PC-3 (cell line): ENCODE measurements around the gene SLC6A18. TPM values are rescaled to one million over a fixed set of nuclear protein-coding genes. Genes with fewer than 3 reads are reported as not detected.

ENCODE experiments used
- ATAC-seq: fragments of 200-7000 bp; cut with Tn5 transposase; 2 replicates; pipeline ENCODE4 v1.9.1; 2020; ENCODE audit warnings: mild to moderate bottlenecking, moderate library complexity
- BruUV-seq: library from RNA; stranded (reverse); fragments of 400-500 nt; replicated peaks from 2 replicates; lab custom pipeline; 2021; lab: Mats Ljungman, UMichigan
- CTCF ChIA-PET: fragments of 300-600 bp; sonication (Branson Sonifier 250); formaldehyde crosslinking; loops from one replicate; lab custom pipeline; 2022; ENCODE audit warnings: antibody characterized with exemption; lab: Charles Lee
- POLR2A ChIA-PET: fragments of 300-600 bp; sonication (Branson Sonifier 250); formaldehyde crosslinking; loops from one replicate; lab custom pipeline; 2022; ENCODE audit warnings: antibody characterized with exemption; ENCODE audit not compliant: unreplicated experiment; lab: Charles Lee
- DNase-seq: peaks from one replicate; pipeline ENCODE4 v3.0.0-alpha.2; 2015
- H2AFZ ChIP-seq: fragments of 300-600 bp; sonication (generic); 2 replicates; pipeline ENCODE4 v1.6.0; 2016; ENCODE audit warnings: antibody characterized with exemption, low read length
- H3F3A ChIP-seq: fragments of 300-600 bp; sonication (generic); one replicate; pipeline ENCODE4 v1.6.0; 2017; ENCODE audit warnings: antibody characterized with exemption, low read length, control low read depth, mild to moderate bottlenecking; ENCODE audit not compliant: unreplicated experiment
- H3K27ac ChIP-seq: fragments of 300-600 bp; sonication (generic); 2 replicates; pipeline ENCODE4 v1.5.1; 2016; ENCODE audit warnings: mild to moderate bottlenecking, low read length
- H3K27me3 ChIP-seq: fragments of 300-600 bp; sonication (generic); 2 replicates; pipeline ENCODE4 v1.6.1; 2016; ENCODE audit warnings: low read length, mixed read lengths
- H3K36me3 ChIP-seq: fragments of 300-600 bp; sonication (generic); 2 replicates; pipeline ENCODE4 v1.6.1; 2016; ENCODE audit warnings: low read depth, mixed run types, low read length, mixed read lengths
- H3K4me1 ChIP-seq: fragments of 300-600 bp; sonication (generic); 2 replicates; pipeline ENCODE4 v1.5.1; 2016; ENCODE audit warnings: low read length; ENCODE audit not compliant: insufficient read depth
- H3K4me2 ChIP-seq: fragments of 300-600 bp; sonication (generic); 2 replicates; pipeline ENCODE4 v1.6.0; 2016; ENCODE audit warnings: low read length
- H3K4me3 ChIP-seq: fragments of 300-600 bp; sonication (generic); 2 replicates; pipeline ENCODE4 v1.5.1; 2016; ENCODE audit warnings: mild to moderate bottlenecking, low read length, mixed read lengths
- H3K79me2 ChIP-seq: fragments of 300-600 bp; sonication (generic); 2 replicates; pipeline ENCODE4 v1.6.1; 2017; ENCODE audit warnings: low read length, mixed read lengths
- H3K9ac ChIP-seq: fragments of 300-600 bp; sonication (generic); 2 replicates; pipeline ENCODE4 v1.6.0; 2016; ENCODE audit warnings: mild to moderate bottlenecking, low read length
- H3K9me2 ChIP-seq: fragments of 300-600 bp; sonication (generic); replicated peaks from 2 replicates; pipeline ENCODE4 v1.6.1; 2016; ENCODE audit warnings: mixed run types, low read length, mixed read lengths
- H3K9me3 ChIP-seq: fragments of 300-600 bp; sonication (generic); 2 replicates; pipeline ENCODE4 v1.6.1; 2016; ENCODE audit warnings: low read length, mixed read lengths
- H4K20me1 ChIP-seq: fragments of 300-600 bp; sonication (generic); 2 replicates; pipeline ENCODE4 v1.6.1; 2016; ENCODE audit warnings: low read length, mixed read lengths
- CTCF ChIP-seq: fragments of 300-600 bp; sonication (generic); conservative IDR thresholded peaks from 2 replicates; pipeline ENCODE4 v1.5.1; 2017; ENCODE audit warnings: antibody characterized with exemption, low read depth, mild to moderate bottlenecking, low read length
- EZH2 ChIP-seq: fragments of 300-600 bp; sonication (generic); IDR thresholded peaks from one replicate; pipeline ENCODE4 v1.6.1; 2017; ENCODE audit warnings: antibody characterized with exemption, mild to moderate bottlenecking, low read length; ENCODE audit not compliant: unreplicated experiment
- EZH2phosphoT487 ChIP-seq: fragments of 300-600 bp; sonication (generic); IDR thresholded peaks from 2 replicates; pipeline ENCODE4 v1.6.1; 2018; ENCODE audit warnings: mild to moderate bottlenecking, antibody characterized with exemption, low read length, borderline replicate concordance
- intact Hi-C: fragments of 100-400 bp; cut with micrococcal nuclease; formaldehyde crosslinking; loops from 2 replicates; pipeline ENCODE4 v1.9.0; 2023
- total RNA-seq: library from RNA; depleted of rRNA; stranded (reverse); fragments of >200 nt; gene quantifications from 2 replicates; pipeline ENCODE4 v1.2.3, GENCODE V29; 2014

SLC6A18 gene
- total RNA-seq, 1 experiment from 2014 or later, result not detected

DNA sequence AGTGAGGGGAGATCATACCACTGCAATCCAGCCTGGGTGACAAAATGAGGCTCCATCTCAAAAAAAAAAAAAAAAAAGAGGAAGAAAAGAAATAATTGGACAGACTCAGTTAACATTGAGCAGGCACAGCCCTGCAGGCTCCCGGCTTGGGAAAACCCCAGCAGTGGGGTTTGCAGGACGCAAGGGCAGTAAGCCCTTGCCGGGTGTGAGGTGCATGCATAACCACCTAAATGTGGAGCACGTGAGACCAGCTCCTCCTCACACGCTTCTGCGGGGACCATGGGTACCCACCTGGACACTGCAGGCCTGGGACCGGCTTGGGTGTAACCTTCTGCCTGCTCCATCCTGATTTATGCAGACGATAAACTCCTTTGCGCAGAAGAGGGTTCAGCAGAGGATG, 4.8 kb upstream of the SLC6A18 start:
- POLR2A ChIA-PET, result no interaction called here
- H3F3A ChIP-seq, result no peaks in the 10 kb centered on the region
- no peaks in the 10 kb centered on the region for H3K9me3 ChIP-seq
- peaks cover 7% of the 10 kb centered on the region for H3K27me3 ChIP-seq
- no peak for TF ChIP-seq EZH2
- no peak for TF ChIP-seq EZH2phosphoT487
- TF ChIP-seq CTCF, result no peak
- no peak overlapping the region for H2AFZ ChIP-seq
- H3K4me3 ChIP-seq, result no peak overlapping the region
- no peaks in the 10 kb centered on the region for H3K36me3 ChIP-seq
- H3K79me2 ChIP-seq, result no peaks in the 10 kb centered on the region
- intact Hi-C loops, result no loop called here
- BruUV-seq, result no TSS peak
- no peak overlapping the region for H3K4me2 ChIP-seq
- H3K9ac ChIP-seq, result no peak overlapping the region
- H3K27ac ChIP-seq, result no peak overlapping the region
- ATAC-seq (no peak), DNase-seq (no peak)
- H3K4me1 ChIP-seq, result no peaks in the 10 kb centered on the region
- H3K9me2 ChIP-seq, result no peaks in the 10 kb centered on the region
- CTCF ChIA-PET, result no interaction called here
- H4K20me1 ChIP-seq, result no peaks in the 10 kb centered on the region

DNA sequence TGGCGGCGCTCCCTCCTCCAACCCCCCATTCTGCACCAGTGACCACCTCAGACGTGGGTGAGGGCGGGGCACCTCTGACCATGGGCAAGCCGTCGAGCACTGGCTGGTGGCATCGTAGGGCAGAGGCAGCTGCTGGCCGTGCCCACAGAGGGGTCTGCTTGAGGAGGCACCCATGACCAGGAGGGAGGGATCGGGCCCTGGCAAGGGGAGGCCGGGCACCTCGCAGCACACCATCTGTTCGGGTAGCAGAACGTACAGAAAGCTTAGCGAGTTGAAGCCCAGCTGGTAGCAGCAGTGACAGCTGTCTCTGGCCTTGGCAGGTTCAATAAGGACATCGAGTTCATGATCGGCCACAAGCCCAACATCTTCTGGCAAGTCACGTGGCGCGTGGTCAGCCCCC, 4.3 kb upstream of the SLC6A18 start:
- POLR2A ChIA-PET, result no interaction called here

More for the DNA sequence above, 4.3 kb upstream of the SLC6A18 start:
- H3K4me2 ChIP-seq, result no peak overlapping the region
- intact Hi-C loops, result no loop called here
- H3K4me1 ChIP-seq, result no peaks in the 10 kb centered on the region
- H3K27ac ChIP-seq, result no peak overlapping the region
- H3K4me3 ChIP-seq, result no peak overlapping the region
- peaks cover 7% of the 10 kb centered on the region for H3K27me3 ChIP-seq
- no TSS peak for BruUV-seq
- no peak overlapping the region for H3K9ac ChIP-seq
- no peaks in the 10 kb centered on the region for H3K9me2 ChIP-seq
- CTCF ChIA-PET, result no interaction called here
- no peak for ATAC-seq
- no peaks in the 10 kb centered on the region for H3K79me2 ChIP-seq
- H3F3A ChIP-seq, result no peaks in the 10 kb centered on the region
- H4K20me1 ChIP-seq, result no peaks in the 10 kb centered on the region
- no peaks in the 10 kb centered on the region for H3K9me3 ChIP-seq
- H2AFZ ChIP-seq, result no peak overlapping the region
- H3K36me3 ChIP-seq, result no peaks in the 10 kb centered on the region
- no peak for DNase-seq
- TF ChIP-seq EZH2phosphoT487 (no peak), CTCF (no peak), EZH2 (no peak)
